BJ (cell line): Measurements from ENCODE around the gene SMYD3. TPM values are rescaled to one million over a fixed set of nuclear protein-coding genes. Genes with fewer than 3 reads are reported as not detected.

Source experiments
- CTCF ChIA-PET: fragments of 350-600 bp; formaldehyde crosslinking; extraction: SDS; loops from one replicate; lab custom pipeline; 2021; ENCODE audit warnings: antibody characterized with exemption, inconsistent platforms; lab: Yijun Ruan, JAX
- POLR2A ChIA-PET: fragments of 300-600 bp; sonication (Branson Sonifier 250); formaldehyde crosslinking; extraction: SDS; loops from one replicate; lab custom pipeline; 2021; ENCODE audit warnings: antibody characterized with exemption; lab: Charles Lee
- DNase-seq: peaks from one replicate; pipeline ENCODE4 v3.0.0-alpha.2; 2011; ENCODE audit warnings: low read depth
- H3K27me3 ChIP-seq: 2 replicates; pipeline ENCODE4 v1.6.0; 2011; ENCODE audit warnings: low read length; ENCODE audit not compliant: control insufficient read depth, insufficient read depth
- H3K36me3 ChIP-seq: 2 replicates; pipeline ENCODE4 v1.5.1; 2011; ENCODE audit warnings: low read length; ENCODE audit not compliant: control insufficient read depth, insufficient read depth
- H3K4me3 ChIP-seq: 2 replicates; pipeline ENCODE4 v1.5.1; 2011; ENCODE audit warnings: low read depth, mild to moderate bottlenecking, control low read depth, low read length
- polyA plus RNA-seq: library from polyadenylated mRNA; depleted of rRNA; stranded (reverse); fragments of >200 nt; gene quantifications from 2 replicates; pipeline ENCODE4 v1.2.3, GENCODE V29; 2011
- TF ChIP-seq, protein P1 (sequence below): IDR thresholded peaks from 2 replicates; pipeline ENCODE4 v1.5.1; 2011; ENCODE audit warnings: low read depth, mild to moderate bottlenecking, control low read depth, inconsistent platforms, low read length, moderate library complexity; ENCODE audit not compliant: insufficient read depth

Gene SMYD3
- polyA plus RNA-seq, 1 experiment: 26.1 TPM

DNA sequence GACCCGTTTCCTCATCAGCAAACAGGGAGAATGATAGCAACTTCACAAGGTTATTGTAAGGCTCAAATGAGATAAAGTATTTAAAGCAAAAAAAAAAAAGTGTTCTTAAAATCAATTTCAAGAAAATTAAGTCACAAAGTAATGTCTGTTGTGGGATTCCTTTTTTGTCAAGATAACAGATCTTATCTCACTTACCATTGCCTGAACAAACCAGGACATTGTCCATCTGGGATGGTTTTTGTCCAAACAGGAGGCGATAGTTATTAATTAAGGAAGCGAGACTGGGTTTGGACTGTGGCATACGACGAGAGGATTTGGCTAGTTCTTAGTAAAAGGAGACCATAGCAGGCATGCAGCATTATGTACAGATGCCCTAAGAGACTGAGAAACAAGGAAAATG lies 458.4 kb downstream of the SMYD3 start:
- no peaks in the 10 kb centered on the region for H3K36me3 ChIP-seq
- H3K4me3 ChIP-seq: no peak overlapping the region
- ChIA-PET POLR2A (no interaction called here), CTCF (no interaction called here)
- no peak for DNase-seq
- H3K27me3 ChIP-seq: no peaks in the 10 kb centered on the region
- TF ChIP-seq, protein P1, sequence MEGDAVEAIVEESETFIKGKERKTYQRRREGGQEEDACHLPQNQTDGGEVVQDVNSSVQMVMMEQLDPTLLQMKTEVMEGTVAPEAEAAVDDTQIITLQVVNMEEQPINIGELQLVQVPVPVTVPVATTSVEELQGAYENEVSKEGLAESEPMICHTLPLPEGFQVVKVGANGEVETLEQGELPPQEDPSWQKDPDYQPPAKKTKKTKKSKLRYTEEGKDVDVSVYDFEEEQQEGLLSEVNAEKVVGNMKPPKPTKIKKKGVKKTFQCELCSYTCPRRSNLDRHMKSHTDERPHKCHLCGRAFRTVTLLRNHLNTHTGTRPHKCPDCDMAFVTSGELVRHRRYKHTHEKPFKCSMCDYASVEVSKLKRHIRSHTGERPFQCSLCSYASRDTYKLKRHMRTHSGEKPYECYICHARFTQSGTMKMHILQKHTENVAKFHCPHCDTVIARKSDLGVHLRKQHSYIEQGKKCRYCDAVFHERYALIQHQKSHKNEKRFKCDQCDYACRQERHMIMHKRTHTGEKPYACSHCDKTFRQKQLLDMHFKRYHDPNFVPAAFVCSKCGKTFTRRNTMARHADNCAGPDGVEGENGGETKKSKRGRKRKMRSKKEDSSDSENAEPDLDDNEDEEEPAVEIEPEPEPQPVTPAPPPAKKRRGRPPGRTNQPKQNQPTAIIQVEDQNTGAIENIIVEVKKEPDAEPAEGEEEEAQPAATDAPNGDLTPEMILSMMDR: no peak

DNA sequence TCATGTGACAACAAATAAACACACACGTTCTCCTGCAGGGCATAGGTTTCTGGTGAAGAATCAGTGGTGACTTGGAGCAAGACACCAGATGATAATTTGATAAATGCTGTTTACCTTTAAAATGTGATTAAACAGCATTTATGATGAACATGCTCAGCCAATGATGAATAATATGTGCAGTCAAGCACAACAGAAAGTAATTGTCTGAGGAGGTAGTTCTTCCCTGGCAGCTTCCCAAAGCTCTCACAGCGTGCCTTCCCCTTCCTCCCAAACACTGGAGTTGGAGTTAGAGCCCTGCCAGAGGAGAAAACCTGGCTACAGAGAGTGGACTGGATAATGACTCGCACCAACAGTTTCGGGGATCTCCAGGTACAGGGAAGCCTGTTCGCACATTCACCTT lies 463.5 kb downstream of the SMYD3 start:
- ChIA-PET CTCF (no interaction called here), POLR2A (no interaction called here)
- H3K36me3 ChIP-seq: no peaks in the 10 kb centered on the region
- TF ChIP-seq, protein P1: no peak
- DNase-seq: no peak
- no peak overlapping the region for H3K4me3 ChIP-seq
- no peaks in the 10 kb centered on the region for H3K27me3 ChIP-seq

DNA sequence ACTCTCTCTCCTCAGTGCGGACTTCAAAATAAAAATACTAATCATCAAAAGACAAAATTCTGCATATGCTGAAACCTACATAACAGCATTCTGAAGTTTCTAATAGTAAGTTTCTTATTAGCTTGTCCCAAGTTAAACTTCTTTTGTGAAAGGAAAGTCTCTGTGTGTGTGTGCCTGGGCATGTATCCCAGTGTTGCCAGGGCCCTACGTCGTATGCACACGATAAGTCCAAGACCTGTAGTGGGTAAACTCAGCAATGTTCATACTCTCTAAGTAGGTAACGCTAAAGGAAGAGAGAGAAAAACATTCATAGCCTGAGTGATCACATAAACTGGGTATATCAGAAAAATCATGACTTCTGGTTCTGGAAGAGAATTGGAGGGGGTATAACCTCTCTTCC lies 465.7 kb downstream of the SMYD3 start:
- ChIA-PET CTCF (interaction anchor here (1.0 kb wide), 1 partner anchor 18 kb away, joined by 4 read pairs; no protein-coding TSS in a partner anchor), POLR2A (no interaction called here)
- Histone ChIP-seq H3K4me3 (no peak overlapping the region), H3K27me3 (no peaks in the 10 kb centered on the region), H3K36me3 (no peaks in the 10 kb centered on the region)
- TF ChIP-seq, protein P1: no peak
- DNase-seq: no peak

DNA sequence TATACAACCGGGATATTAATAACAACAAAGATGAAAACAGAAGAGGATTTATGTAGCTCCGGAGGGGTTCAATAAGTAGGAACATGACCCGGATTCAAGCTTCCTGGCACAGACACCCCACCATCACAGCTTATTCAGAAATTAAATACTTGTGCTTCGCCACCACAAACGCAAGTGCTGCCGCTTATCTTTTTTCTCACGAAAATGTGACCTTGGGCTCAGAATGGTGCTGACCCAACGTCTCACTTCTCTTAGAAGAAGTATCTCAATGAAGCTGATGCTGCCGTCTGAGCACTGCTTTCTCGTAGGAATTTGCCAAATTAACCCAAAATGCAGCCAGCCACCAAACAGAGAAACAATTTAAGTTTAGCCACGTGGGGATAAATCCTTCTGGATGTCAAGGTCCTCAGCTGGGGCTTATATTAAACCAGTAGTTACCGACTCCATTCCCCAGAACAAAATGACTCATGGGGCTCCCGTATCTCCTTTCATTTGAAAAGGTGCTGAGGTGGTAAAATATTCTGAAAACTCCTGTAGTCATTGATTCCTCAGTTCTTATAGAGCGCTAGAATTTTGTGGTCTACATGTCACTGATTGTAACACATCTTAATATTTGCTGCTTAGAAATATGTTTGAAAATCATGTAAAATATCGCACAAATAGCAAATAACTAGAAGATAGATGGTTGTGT lies 466.7 kb downstream of the SMYD3 start:
- POLR2A ChIA-PET: no interaction called here
- Histone ChIP-seq H3K4me3 (no peak overlapping the region), H3K27me3 (no peaks in the 10 kb centered on the region), H3K36me3 (no peaks in the 10 kb centered on the region)
- TF ChIP-seq, protein P1: no peak
- DNase-seq: no peak
- CTCF ChIA-PET: interaction anchor here (0.6 to 1.0 kb wide), 2 partner anchors 19 to 24 kb away, joined by 3 to 4 read pairs; no protein-coding TSS in a partner anchor

DNA sequence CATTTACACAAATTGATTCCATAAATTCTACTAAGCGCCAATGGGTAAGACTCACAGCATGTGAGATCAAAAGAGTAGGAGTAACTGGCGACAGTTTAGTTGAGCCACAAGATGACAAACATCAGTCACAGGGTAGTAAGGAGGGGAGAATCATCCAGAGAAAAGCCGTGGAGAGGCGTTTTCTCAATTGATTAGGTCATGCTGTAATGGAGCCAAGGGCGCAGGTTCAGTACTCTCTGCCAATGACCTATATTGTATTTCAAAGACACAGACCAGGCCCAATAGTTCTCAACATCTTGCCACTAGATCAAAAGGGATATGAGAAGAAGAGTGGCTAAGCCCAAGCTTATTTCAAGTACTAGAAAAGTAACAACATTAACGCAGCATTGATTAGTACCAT lies 467.5 kb downstream of the SMYD3 start:
- Histone ChIP-seq H3K36me3 (no peaks in the 10 kb centered on the region), H3K27me3 (no peaks in the 10 kb centered on the region), H3K4me3 (no peak overlapping the region)
- CTCF ChIA-PET: no interaction called here
- no peak for DNase-seq
- TF ChIP-seq, protein P1: no peak
- POLR2A ChIA-PET: no interaction called here
